PFSK-1 (cell line): ENCODE data around the gene FLII.
A peak's percentile ranks its signal among the peaks of the same experiment; 100 is the strongest.

ENCODE experiments used
- FOXP2 ChIP-seq: optimal IDR thresholded peaks from 2 replicates; pipeline ENCODE3; 2011; ENCODE audit warnings: borderline replicate concordance, control low read depth, inconsistent platforms; ENCODE audit not compliant: insufficient read depth; ENCODE audit errors: extremely low read length, extremely low read depth
- POLR2AphosphoS5 ChIP-seq: IDR thresholded peaks from 2 replicates; pipeline ENCODE4 v1.6.1; 2012; ENCODE audit warnings: low read depth, mild to moderate bottlenecking, control low read depth, low read length, moderate library complexity
- REST ChIP-seq, 2 experiments: IDR thresholded peaks; 2 replicates each; pipeline versions ENCODE4 v1.6.1 to v1.8.0; 2011 to 2012; ENCODE audit warnings: low read depth in 2 of 2, low read length in 2 of 2, control low read depth in 1 of 2, inconsistent platforms in 1 of 2, mild to moderate bottlenecking in 1 of 2, moderate library complexity in 1 of 2; ENCODE audit not compliant: insufficient read depth in 1 of 2
- SIN3A ChIP-seq: IDR thresholded peaks from 2 replicates; pipeline ENCODE4 v1.6.1; 2012; ENCODE audit warnings: mild to moderate bottlenecking, low read length, moderate library complexity, borderline replicate concordance; ENCODE audit not compliant: insufficient read depth
- TAF1 ChIP-seq: IDR thresholded peaks from 2 replicates; pipeline ENCODE4 v1.6.1; 2012; ENCODE audit warnings: low read length, control low read depth, borderline replicate concordance; ENCODE audit not compliant: insufficient read depth

Gene FLII

GRCh38 chr17:18270046-18270931 lies 11.8 kb upstream of the FLII start:
- no peak for TF ChIP-seq REST (IDR thresholded peaks at IDR 0.05; ENCODE audit: insufficient read depth in 1 of 2, low read depth in 2 of 2, low read length in 2 of 2)
- no peak for TF ChIP-seq TAF1
- TF ChIP-seq FOXP2, result no peak
- no peak for TF ChIP-seq POLR2AphosphoS5

- TF ChIP-seq SIN3A (no peak), POLR2AphosphoS5 (peak; percentile 31; the same call in 1 of the 2 replicates), TAF1 (no peak)
Measured at GRCh38 chr17:18267927-18268711, 9.6 kb upstream of the FLII start.

- TF ChIP-seq TAF1, result no peak
- 0 out of 2 replicates have a peak, but pooled peaks have one; percentile 8 for TF ChIP-seq POLR2AphosphoS5
Measured at GRCh38 chr17:18267366-18267765, 8.8 kb upstream of the FLII start.

- TF ChIP-seq FOXP2, result no peak
- no peak for TF ChIP-seq REST (IDR thresholded peaks at IDR 0.05; ENCODE audit: insufficient read depth in 1 of 2, low read depth in 2 of 2, low read length in 2 of 2)
- TF ChIP-seq POLR2AphosphoS5, result no peak
- TF ChIP-seq SIN3A, result no peak
- no peak for TF ChIP-seq TAF1
Measured at GRCh38 chr17:18263885-18264682, 5.5 kb upstream of the FLII start.

- TF ChIP-seq SIN3A, result no peak
- TF ChIP-seq POLR2AphosphoS5, result no peak
Measured at GRCh38 chr17:18262641-18263040, 4.1 kb upstream of the FLII start.

GRCh38 chr17:18262111-18262510 lies 3.6 kb upstream of the FLII start:
- no peak for TF ChIP-seq FOXP2
- TF ChIP-seq SIN3A, result no peak
- no peak for TF ChIP-seq TAF1
- TF ChIP-seq REST (IDR thresholded peaks at IDR 0.05; ENCODE audit: insufficient read depth in 1 of 2, low read depth in 2 of 2, low read length in 2 of 2), result no peak
- no peak for TF ChIP-seq POLR2AphosphoS5
